HG03280 (cell line): Measurements from ENCODE around the gene NANOGP8.
"Not testable (repeated sequence)": the region's sequence is repeated elsewhere in the genome, so short reads cannot be mapped to it uniquely, and the experiment has no call there.

ENCODE experiments used
- ATAC-seq: cut with Tn5 transposase; IDR thresholded peaks from one replicate; pipeline ENCODE4 v1.9.1; 2021; ENCODE audit warnings: mild to moderate bottlenecking, moderate library complexity; ENCODE audit not compliant: unreplicated experiment

The NANOGP8 gene, protein sequence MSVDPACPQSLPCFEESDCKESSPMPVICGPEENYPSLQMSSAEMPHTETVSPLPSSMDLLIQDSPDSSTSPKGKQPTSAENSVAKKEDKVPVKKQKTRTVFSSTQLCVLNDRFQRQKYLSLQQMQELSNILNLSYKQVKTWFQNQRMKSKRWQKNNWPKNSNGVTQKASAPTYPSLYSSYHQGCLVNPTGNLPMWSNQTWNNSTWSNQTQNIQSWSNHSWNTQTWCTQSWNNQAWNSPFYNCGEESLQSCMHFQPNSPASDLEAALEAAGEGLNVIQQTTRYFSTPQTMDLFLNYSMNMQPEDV

DNA sequence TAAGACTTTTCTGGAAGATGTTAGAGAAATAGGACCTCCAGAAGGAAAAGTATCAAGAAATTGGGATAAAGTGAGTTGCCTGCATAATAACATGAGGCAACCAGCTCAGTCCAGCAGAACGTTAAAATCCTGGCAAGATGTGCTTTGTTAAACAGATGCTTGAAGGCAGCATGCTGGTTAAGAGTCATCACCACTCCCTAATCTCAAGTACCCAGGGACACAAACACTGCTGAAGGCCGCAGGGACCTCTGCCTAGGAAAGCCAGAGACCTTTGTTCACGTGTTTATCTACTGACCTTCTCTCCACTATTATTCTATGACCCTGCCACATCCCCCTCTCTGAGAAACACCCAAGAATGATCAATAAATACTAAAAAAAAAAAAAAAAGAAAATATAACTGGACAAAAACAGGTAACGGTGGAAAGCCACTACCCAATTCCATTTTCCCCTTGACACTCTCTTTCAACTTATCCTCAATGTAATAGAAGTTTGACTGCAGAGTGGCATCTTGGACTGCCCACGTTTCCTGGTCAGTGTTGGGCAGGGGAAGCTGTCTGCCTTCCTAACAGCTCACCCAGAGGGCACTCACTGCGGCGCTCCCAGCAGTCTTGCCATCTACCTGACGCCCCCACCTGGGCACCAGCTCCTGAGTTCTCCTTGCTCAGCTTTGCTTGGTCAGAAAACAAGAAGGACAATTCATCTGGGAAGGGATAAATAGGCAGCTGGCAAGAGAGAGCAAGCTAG lies at the start of gene NANOGP8:
TSS of gene NANOGP8 (minus strand) at position 120 of the 744 bp plus-strand sequence. CDS start 185 bp downstream, outside the sequence.
- ATAC-seq = not testable (repeated sequence)

DNA sequence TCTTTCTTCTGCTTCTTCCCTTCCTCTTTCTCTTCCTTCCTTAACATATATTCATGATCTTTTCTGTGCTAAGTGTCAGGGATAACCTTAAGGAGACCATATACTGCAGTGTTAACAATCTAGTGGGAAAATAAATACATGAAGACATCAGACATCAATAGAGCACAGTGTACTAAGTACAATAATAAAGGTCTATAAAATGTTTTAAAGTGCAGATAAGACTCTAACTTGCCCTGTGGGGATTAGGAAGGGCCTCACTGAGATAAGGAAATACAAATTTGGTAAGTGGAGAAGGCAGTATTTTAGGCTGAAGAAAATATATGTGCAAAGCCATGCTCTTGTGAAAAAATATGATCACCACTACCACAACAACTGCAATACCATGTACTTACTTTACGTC lies 49.2 kb upstream of the NANOGP8 start:
- ATAC-seq = no peak

DNA sequence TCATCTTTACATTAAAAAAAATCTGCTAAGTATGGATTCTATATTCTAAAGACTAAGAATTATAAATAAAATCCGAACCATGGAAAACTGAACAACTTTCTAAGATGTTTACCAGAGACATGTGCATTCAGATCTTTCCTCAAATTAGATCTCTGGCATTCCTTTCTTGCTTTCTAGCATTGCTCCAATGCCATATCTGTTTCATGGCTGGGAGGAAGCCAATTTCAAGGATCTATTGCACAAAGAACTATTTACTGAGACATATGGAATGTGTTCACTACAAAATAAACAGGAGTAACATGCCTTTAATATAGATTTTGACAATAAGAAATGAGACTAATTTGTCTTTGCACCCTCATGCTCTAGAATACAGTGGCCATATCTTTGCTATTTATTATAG lies 45.1 kb upstream of the NANOGP8 start:
- no peak for ATAC-seq

DNA sequence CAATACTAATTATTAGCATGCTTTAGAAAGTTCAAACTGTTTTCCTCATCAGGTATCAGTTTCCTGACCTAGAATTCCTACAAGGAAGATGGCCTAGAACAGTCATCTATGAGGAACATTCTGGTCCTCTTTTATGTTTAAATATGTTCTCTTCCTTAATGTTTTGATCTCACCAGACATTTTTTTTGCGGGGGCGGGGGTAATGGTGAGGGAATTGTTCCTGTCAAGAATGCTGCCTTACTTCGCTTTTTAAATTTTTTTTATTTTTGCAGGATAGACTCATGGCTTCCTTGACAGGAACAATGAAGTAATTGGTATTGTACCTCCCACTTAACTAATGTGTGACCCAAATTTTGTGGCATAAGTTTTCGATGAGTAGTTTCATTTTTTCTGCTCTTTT lies 44.3 kb upstream of the NANOGP8 start:
- ATAC-seq = no peak

DNA sequence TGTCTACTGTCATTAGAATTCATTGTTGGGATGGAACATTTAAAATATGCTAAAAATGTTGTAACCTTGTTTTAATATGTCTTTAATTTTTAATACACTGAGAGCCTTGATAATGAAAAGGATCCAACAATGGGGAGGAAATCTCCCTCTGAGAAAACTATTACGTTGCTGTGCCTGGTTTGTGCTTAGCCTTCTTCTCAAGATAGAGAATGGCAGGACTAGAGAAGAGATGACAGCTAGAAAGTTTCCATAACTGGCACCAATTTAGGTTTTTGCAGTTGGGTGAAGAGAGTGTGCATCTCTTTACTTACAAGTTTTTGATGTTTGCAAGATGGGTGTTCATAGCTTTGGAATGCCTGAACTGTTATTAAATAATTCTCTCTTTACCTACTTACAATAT lies 42.6 kb upstream of the NANOGP8 start:
- no peak for ATAC-seq

DNA sequence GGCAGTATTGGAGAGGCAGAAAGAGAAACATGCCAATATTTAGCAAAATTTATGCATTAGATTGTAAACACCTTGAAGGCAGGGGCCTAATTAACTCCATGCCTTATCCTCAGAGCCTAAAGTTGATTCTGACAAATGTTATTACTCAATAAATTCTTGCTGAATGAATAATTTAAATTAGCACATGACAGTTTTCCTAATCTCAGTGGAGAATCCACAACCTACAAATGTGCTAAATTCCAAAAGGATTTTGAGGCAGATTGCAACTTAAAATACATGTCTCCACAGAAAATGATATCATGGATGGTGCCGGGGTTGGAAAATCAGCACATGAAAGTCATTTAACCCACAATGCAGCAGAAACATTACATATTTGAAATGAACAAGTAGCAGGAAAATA lies 41.1 kb upstream of the NANOGP8 start:
- no peak for ATAC-seq

DNA sequence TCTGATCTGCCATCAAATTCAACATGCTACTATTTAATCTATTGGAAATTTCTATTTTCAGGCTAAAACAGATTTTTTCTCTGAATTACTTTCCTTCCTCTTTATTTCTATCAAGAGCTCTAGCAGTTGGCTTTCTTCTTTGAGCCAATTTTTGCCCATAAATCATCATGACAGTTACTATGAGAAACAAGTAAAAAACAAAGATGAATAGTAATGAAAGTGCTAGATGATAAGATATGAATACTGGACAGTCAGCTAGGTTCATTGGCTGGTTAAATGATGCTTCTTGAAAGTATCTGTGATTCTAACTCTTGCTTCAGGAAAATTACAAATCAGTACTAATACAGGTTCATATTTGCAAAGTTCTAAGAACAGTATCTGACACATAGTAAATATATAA lies 38.6 kb upstream of the NANOGP8 start:
- ATAC-seq = no peak

DNA sequence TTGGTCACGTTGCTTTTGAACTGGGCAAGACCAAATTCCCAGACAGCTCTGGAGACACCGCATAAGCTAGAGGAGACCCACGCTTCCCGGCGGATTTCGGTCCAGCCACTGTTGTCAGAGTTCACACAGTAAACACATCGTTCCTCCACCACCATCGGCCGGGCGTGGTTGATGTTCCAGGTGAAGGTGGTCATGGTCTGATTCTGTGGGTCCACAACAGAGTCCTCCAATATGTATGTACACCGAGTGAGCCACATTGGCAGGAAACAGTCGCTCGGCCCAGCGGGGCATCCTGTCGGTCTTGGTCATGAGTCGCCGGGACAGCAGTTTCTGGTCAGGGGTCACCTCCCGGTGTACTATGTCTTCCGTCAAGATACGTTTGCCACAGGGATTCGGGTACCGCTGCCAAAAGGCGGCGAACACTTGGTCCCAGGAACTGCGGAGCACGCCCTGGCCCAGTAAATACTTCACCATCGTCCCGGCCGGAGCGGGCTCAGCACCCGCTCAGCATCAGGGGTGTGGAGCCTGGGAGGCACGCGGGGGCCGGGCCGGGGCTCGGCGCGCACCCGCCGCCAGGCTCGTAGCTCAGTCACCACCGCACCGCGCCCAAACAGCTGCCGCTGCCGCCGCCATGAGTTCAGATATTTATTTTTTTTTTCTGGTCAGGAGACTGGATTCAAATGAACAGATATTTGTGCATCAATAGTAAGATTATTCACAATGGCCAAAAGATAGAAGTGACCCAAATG lies 36.7 kb upstream of the NANOGP8 start:
- no peak for ATAC-seq

DNA sequence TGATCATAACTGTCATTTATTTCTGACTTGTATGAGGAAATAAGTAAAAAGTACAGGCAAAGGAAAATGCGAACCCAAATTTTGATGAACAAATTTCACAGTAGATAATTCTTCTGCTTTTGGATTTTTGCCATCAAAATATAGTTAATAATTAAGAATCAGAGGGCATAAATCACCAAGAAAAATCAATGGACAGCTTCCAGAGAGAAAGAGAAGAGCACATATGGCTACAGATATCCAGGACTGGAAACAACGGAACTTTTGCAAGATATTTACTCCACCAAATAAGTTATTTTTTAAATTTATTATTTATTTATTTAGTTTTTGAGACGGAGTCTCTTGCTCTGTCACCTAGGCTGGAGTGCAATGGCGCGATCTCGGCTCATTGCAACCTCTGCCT lies 35.1 kb upstream of the NANOGP8 start:
- no peak for ATAC-seq

DNA sequence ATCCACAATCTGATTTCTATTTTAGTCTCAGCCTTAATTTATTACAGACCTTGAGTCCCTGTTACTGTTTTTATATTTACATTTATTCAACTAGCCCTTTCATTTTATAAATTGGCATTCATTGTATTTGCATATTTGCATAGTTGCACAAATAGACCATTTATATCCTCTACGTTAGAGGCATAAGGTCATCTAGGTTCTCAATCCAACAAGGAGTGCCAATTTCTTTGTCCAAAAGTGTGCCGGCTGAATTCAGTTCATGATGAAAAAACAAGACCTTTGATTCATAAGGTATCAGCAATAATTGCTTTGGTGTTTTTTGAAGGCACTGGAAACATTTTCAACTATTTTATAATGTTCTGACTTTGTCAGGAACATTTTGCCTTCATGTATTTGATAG lies 33.9 kb upstream of the NANOGP8 start:
- ATAC-seq = no peak

DNA sequence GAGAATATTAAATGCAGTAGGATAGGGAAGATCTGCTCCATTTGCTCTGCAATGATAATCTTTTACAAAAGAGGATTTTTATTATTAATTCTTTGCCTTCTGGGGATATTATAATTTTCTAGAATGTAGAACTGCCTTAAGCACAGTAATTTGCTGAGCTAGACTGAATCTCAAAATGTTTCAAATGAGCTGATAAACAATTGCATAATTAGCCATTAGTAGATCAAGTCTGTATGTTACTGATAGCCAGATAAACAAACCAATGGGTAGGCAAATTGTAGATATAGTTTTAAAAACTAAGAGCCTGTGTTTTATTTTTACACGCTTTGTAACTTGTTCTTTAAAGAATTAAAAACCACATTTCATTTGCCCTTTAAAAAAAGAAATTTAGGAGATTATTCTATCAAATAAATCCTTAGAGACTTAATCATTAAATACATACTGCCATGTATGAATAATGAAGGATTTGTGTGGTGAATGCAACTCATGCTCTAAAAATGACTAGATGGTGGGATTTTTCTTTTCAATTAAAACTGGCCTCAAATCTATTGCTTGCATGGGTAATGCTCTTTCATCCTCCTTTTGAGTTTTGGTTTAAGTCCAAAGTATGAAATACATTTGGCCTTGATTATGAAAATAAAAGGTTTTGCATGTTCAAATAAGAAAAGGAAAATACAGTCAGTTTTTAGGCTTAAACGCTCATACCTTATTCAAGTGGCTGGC lies 32.6 kb upstream of the NANOGP8 start:
- no peak for ATAC-seq

DNA sequence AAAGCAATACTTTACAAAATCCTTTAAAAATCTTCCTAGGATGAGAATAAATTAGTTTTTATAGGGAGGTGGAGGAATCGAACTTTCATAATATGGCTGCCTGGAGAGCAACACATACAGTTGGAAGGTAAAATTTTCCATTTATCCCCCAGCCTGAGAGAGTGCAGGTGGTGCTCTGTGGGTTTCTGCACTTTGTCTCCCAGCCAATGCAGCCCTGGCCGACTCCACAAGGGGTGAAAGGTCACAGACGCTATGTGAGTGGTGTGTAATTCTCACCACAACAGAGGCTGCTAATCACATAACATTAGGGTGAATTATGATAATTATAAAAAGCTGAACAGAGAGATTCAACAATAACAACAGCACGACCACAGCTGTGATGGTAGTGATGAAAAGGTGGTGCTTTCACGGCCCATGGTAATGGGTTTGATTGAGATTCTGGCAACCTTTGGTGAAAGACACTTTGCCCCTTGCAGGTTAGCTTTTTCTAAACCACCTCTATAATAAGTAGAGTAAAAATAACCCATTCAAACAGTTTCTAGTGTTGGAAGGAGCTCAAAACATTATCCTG lies 30.1 kb upstream of the NANOGP8 start:
- no peak for ATAC-seq

DNA sequence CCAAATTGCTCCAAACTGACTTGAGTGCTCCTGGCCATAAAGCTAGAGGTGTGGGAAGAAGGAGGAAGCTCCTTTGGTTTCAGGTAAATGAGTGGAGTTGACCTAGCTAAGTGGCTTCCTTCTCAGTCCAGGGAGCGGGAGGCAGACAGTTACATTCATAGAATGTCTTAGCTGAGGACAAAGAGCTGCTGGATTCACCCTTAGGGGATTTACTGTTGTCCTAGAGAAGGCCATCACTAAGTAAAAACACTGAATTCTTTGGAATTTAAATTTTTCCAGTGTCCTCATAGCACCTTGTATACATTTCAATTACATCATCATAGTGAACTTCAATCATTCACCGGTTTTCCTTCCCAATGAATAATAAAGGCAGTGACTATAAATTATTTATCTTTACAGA lies 27.3 kb upstream of the NANOGP8 start:
- no peak for ATAC-seq

DNA sequence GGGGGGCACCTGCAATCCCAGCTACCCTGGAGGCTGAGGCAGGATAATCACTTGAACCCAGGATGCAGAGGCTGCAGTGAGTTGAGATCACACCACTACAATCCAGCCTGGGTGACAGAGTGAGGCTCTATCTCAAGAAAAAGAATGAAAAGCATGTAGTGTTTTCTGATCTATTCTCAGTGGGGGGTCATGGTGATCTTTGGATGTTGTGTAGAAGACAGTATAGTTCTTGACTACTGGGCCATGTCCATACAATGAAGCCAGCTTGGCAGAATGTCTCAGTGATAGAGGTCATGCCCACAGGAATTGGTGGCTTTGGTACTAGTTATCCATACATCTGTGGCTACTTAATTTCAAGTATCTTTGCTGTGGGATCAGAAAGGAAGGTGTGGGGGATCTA lies 26.8 kb upstream of the NANOGP8 start:
- no peak for ATAC-seq

DNA sequence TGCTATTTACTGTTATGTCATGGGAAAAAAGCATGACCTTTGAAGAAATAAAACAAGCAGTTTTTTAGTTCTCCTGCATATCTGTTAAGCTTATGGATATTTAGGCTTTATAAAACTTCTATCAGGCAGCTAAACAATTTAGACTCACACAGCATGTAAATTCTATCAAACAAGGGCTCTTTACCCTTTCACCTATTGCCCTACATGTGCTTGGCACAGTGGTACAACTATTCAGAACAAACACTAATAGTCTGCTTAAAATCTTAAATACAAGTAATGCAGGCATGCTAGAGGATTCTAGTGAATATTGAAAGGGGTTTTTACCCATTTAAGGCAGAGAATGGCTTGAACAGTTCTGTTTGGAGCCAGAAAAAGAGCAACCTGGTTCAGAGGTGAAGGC lies 23.4 kb upstream of the NANOGP8 start:
- no peak for ATAC-seq

DNA sequence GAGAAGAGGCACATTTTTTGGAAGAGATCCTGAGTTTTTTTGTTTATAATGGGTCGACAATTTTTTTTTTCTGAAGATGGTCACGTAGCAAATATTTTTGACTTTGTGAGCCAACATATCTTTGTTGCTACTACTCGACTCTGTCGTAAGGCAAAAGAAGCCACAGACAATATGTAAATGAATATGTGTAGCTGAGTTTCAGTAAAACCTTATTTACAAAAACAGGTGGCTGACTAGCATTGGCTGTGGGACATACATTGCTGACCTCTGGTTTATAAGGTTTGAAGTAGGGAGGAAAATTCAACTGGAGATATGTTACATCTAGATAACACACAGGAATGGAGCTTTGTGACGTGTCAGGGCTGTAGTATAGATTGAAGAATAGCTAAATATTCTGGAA lies 22.5 kb upstream of the NANOGP8 start:
- no peak for ATAC-seq

DNA sequence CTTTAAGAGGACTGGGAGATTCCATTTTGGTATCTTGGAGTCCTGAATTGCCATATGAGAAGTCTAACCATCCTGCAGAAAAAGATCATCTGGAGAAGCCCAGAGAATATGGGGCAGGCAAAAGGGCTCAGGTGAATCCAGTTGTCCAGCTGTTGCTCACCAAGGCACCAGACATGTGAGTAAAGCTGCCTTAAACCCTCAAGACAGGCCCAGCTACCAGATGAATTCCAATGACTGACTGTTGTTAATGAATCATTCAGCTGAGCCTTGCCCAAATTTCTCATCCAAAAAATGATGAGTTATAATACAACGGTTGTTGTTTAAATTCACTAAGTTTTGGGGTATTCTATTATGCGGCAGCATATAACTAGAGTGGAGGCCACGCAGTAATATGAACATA lies 22.0 kb upstream of the NANOGP8 start:
- no peak for ATAC-seq

DNA sequence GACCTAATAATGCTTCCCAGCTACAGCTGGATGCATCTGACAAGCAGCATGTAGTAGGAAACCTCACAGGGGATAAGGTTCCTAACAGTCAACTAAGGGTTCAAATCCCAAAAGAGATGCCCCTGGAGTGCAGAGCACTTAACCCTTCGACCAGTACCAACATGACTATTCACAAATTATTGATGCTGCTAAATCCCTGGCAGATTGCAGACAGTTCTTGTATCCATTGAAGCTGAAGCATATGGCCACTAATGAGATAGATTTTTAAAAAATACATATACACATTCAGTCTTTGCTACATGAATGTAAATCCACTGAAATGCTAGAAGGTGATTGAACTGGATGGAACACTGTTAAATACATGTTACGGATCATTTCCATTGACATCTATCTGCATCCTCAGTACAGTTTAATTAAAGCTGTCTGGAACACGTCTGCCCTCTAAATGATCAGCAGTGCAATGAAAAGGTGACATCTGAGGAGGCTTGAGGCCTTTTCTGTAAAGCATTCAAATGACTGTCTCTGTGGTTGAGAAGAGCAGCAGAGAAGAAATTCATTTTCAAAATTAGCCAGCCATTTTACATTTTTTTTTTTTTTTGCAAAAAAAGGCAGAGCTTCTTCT lies 19.5 kb upstream of the NANOGP8 start:
- no peak for ATAC-seq

DNA sequence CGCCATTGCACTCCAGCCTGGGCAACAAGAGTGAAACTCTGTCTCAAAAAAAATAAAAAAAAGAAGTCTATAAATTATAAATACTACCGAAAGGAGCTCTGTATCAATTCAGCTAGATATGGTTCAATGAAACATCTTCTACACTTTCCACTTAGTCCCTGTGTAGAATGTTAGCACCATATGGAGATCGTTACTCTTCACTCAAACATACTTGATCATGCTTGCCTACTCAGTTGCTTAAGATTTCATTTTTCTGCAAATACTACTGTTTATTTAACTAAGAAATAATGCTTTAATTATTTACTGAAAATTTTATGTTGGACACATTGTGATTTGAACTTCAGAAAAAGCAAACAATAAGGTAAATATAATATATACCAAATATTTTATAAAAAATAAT lies 17.1 kb upstream of the NANOGP8 start:
- no peak for ATAC-seq

DNA sequence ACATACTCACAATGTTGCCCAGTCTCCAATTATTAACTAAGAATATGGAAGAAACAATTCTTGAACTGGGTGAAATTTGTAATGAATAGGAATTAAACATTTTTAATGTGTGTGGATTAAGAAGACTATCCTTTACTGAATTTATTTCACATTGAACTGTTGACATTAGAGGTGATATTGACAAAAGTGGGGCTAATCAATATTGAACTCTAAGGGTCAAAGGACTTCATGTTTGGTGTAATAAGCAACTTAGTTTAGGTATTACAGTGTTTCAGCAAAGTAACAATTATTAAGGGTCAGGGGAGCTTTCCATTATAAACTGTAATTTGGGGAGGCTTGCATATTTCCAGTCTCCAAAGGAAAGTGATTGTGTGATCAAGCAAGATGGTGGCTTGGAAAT lies 16.2 kb upstream of the NANOGP8 start:
- ATAC-seq = no peak
